H1 (cell line): ENCODE measurements around the gene BTN2A1. TPM values are rescaled to one million over a fixed set of nuclear protein-coding genes. Genes with fewer than 3 reads are reported as not detected.

Experiments used
- CTCF ChIA-PET: fragments of 300-600 bp; sonication (Branson Sonifier 250); formaldehyde crosslinking; loops from one replicate; lab custom pipeline; 2021; ENCODE audit not compliant: partially characterized antibody; lab: Charles Lee
- POLR2A ChIA-PET: fragments of 300-600 bp; sonication (Branson Sonifier 250); formaldehyde crosslinking; loops from one replicate; lab custom pipeline; 2021; ENCODE audit warnings: inconsistent platforms; ENCODE audit not compliant: partially characterized antibody; lab: Charles Lee
- DNase-seq, 2 experiments: peaks; one replicate each; pipeline versions ENCODE4 v3.0.0 to v3.0.0-alpha.2; 2010 to 2022; ENCODE audit warnings: low spot score in 2 of 2, low read depth in 1 of 2, mixed read lengths in 1 of 2
- FAIRE-seq: peaks from 2 replicates; lab custom pipeline; 2011; peaks lifted over from hg19 to GRCh38; lab: Jason Lieb, UNC
- H2AFZ ChIP-seq: 2 replicates; pipeline ENCODE4 v1.8.1; 2012; ENCODE audit warnings: low read length, inconsistent platforms
- H2AK5ac ChIP-seq: 2 replicates; pipeline ENCODE4 v1.6.1; 2013; ENCODE audit warnings: low read depth, low read length
- H2BK120ac ChIP-seq: replicated peaks from 2 replicates; pipeline ENCODE3; 2013; ENCODE audit warnings: low read depth, low read length, inconsistent platforms
- H2BK12ac ChIP-seq: 2 replicates; pipeline ENCODE4 v1.6.1; 2013; ENCODE audit warnings: low read depth, low read length
- H2BK15ac ChIP-seq: 2 replicates; pipeline ENCODE4 v1.6.1; 2013; ENCODE audit warnings: low read length
- H2BK20ac ChIP-seq: 2 replicates; pipeline ENCODE4 v1.6.1; 2013; ENCODE audit warnings: low read length
- H2BK5ac ChIP-seq: 2 replicates; pipeline ENCODE4 v1.6.1; 2013; ENCODE audit warnings: low read depth, low read length
- H3K14ac ChIP-seq: 2 replicates; pipeline ENCODE4 v1.6.1; 2013; ENCODE audit warnings: inconsistent platforms; ENCODE audit not compliant: insufficient read length
- H3K18ac ChIP-seq: 2 replicates; pipeline ENCODE4 v1.6.1; 2013; ENCODE audit warnings: low read length; ENCODE audit errors: extremely low read depth
- H3K23ac ChIP-seq: 2 replicates; pipeline ENCODE4 v1.6.1; 2013; ENCODE audit warnings: inconsistent platforms; ENCODE audit not compliant: insufficient read length
- H3K23me2 ChIP-seq: 2 replicates; pipeline ENCODE4 v1.6.1; 2013; ENCODE audit warnings: low read depth, low read length
- H3K27ac ChIP-seq: 2 replicates; pipeline ENCODE4 v1.6.1; 2011; ENCODE audit warnings: low read depth, low read length, inconsistent platforms
- H3K27me3 ChIP-seq, 4 experiments: replicated peaks in 1 of 4; 1 replicate in 1 of 4; 2 replicates in 3 of 4; pipeline versions ENCODE4 v1.6.1 to v1.8.1; 2011 to 2013; ENCODE audit warnings: low read length in 3 of 4, mild to moderate bottlenecking in 3 of 4, inconsistent platforms in 2 of 4, mixed read lengths in 2 of 4, moderate library complexity in 1 of 4; ENCODE audit not compliant: control insufficient read depth in 3 of 4, insufficient read depth in 3 of 4; ENCODE audit errors: extremely low read depth in 1 of 4
- H3K36me3 ChIP-seq, 4 experiments: 2 replicates each; pipeline versions ENCODE4 v1.6.1 to v1.8.1; 2011 to 2013; ENCODE audit warnings: mild to moderate bottlenecking in 4 of 4, low read length in 3 of 4, moderate library complexity in 2 of 4, control low read depth in 1 of 4, inconsistent platforms in 1 of 4; ENCODE audit not compliant: insufficient read depth in 4 of 4, control insufficient read depth in 2 of 4
- H3K4ac ChIP-seq: replicated peaks from 2 replicates; pipeline ENCODE3; 2013; ENCODE audit warnings: low read length, low read depth, mixed read lengths, inconsistent platforms; ENCODE audit not compliant: insufficient read length
- H3K4me1 ChIP-seq, 4 experiments: replicated peaks in 1 of 4; 1 replicate in 1 of 4; 2 replicates in 3 of 4; pipeline versions ENCODE4 v1.6.1 to v1.8.1; 2011 to 2013; ENCODE audit warnings: low read length in 3 of 4, inconsistent platforms in 2 of 4, mixed read lengths in 1 of 4; ENCODE audit not compliant: insufficient read depth in 4 of 4, control insufficient read depth in 3 of 4
- H3K4me2 ChIP-seq, 2 experiments: 2 replicates each; pipeline versions ENCODE4 v1.6.1 to v1.8.1; 2011 to 2013; ENCODE audit warnings: low read depth in 2 of 2, low read length in 2 of 2, control low read depth in 1 of 2, inconsistent platforms in 1 of 2, mild to moderate bottlenecking in 1 of 2; ENCODE audit not compliant: insufficient read depth in 1 of 2
- H3K4me3 ChIP-seq, 4 experiments: fragments of 200-600, 300-600 bp in 1 of 4; sonication (generic), shearing (Covaris generic), sonication (Bioruptor Twin) in 1 of 4; 2 replicates each; pipeline versions ENCODE4 v1.5.1 to v1.8.1; 2011 to 2016; ENCODE audit warnings: low read length in 4 of 4, low read depth in 3 of 4, control low read depth in 2 of 4, inconsistent platforms in 2 of 4, mild to moderate bottlenecking in 2 of 4, mixed read lengths in 1 of 4, moderate library complexity in 1 of 4; ENCODE audit not compliant: insufficient read depth in 2 of 4; ENCODE audit errors: extremely low read depth in 1 of 4
- H3K56ac ChIP-seq: replicated peaks from 2 replicates; pipeline ENCODE3; 2013; ENCODE audit warnings: low read depth, mild to moderate bottlenecking, mixed read lengths, low read length, inconsistent platforms; ENCODE audit not compliant: insufficient read length
- H3K79me1 ChIP-seq: 2 replicates; pipeline ENCODE4 v1.6.1; 2013; ENCODE audit warnings: low read depth, low read length, control low read depth
- H3K79me2 ChIP-seq, 2 experiments: 2 replicates each; pipeline versions ENCODE4 v1.6.1 to v1.8.1; 2012 to 2013; ENCODE audit warnings: low read length in 2 of 2, mild to moderate bottlenecking in 2 of 2, inconsistent platforms in 1 of 2; ENCODE audit not compliant: insufficient read depth in 2 of 2, control insufficient read depth in 1 of 2
- H3K9ac ChIP-seq, 4 experiments: replicated peaks in 1 of 4; 1 replicate in 1 of 4; 2 replicates in 3 of 4; pipeline versions ENCODE4 v1.6.1 to v1.8.1; 2011 to 2013; ENCODE audit warnings: low read depth in 3 of 4, low read length in 3 of 4, control low read depth in 2 of 4, mild to moderate bottlenecking in 2 of 4, moderate library complexity in 2 of 4, inconsistent platforms in 1 of 4; ENCODE audit errors: extremely low read depth in 1 of 4
- H3K9me3 ChIP-seq, 2 experiments: 2 replicates each; pipeline versions ENCODE4 v1.6.1 to v1.8.1; 2012 to 2013; ENCODE audit warnings: mild to moderate bottlenecking in 2 of 2, moderate library complexity in 2 of 2, control low read depth in 1 of 2, inconsistent platforms in 1 of 2, low read depth in 1 of 2, low read length in 1 of 2, mixed read lengths in 1 of 2; ENCODE audit not compliant: insufficient read depth in 2 of 2
- H4K20me1 ChIP-seq, 2 experiments: replicated peaks in 1 of 2; 2 replicates each; pipeline versions ENCODE3 to v1.8.1; 2011 to 2013; ENCODE audit warnings: inconsistent platforms in 2 of 2, low read length in 2 of 2, mild to moderate bottlenecking in 1 of 2; ENCODE audit not compliant: insufficient read depth in 2 of 2, control insufficient read depth in 1 of 2
- H4K5ac ChIP-seq: 2 replicates; pipeline ENCODE4 v1.6.1; 2013; ENCODE audit warnings: low read length, low read depth, mixed read lengths, inconsistent platforms; ENCODE audit not compliant: insufficient read length
- H4K8ac ChIP-seq: 2 replicates; pipeline ENCODE4 v1.8.0; 2013; ENCODE audit warnings: mild to moderate bottlenecking, moderate library complexity, low read length, inconsistent platforms; ENCODE audit not compliant: insufficient read depth; ENCODE audit errors: extremely low read depth
- H4K91ac ChIP-seq: replicated peaks from 2 replicates; pipeline ENCODE3; 2013; ENCODE audit warnings: low read length, mixed read lengths, inconsistent platforms; ENCODE audit not compliant: insufficient read length
- ASH2L ChIP-seq: fragments of 200-600, 300-600 bp; sonication (generic); IDR thresholded peaks from one replicate; pipeline ENCODE4 v1.7.1; 2017; ENCODE audit warnings: low read length
- BRCA1 ChIP-seq: IDR thresholded peaks from 2 replicates; pipeline ENCODE4 v1.6.1; 2012; ENCODE audit warnings: low read depth, low read length, improper control_type of control experiment
- CHD2 ChIP-seq: IDR thresholded peaks from 2 replicates; pipeline ENCODE4 v1.6.1; 2012; ENCODE audit warnings: low read length, improper control_type of control experiment
- CREB1 ChIP-seq: IDR thresholded peaks from 2 replicates; pipeline ENCODE4 v1.6.1; 2012; ENCODE audit warnings: inconsistent platforms
- EGR1 ChIP-seq: IDR thresholded peaks from 2 replicates; pipeline ENCODE4 v1.6.1; 2011; ENCODE audit warnings: low read depth, low read length, borderline replicate concordance
- HDAC2 ChIP-seq, 2 experiments: fragments of 300-600 bp in 1 of 2; sonication (generic) in 1 of 2; IDR thresholded peaks; 2 replicates each; pipeline ENCODE4 v1.6.1; 2011 to 2012; ENCODE audit warnings: low read depth in 2 of 2, low read length in 2 of 2, mild to moderate bottlenecking in 2 of 2, moderate library complexity in 2 of 2, borderline replicate concordance in 1 of 2, inconsistent platforms in 1 of 2
- PHF8 ChIP-seq: fragments of 200-600 bp; sonication (generic); conservative IDR thresholded peaks from 2 replicates; pipeline ENCODE4 v1.7.1; 2012; ENCODE audit warnings: low read depth, mild to moderate bottlenecking, inconsistent platforms, low read length, moderate library complexity
- RAD21 ChIP-seq, 2 experiments: IDR thresholded peaks in 1 of 2; conservative IDR thresholded peaks in 1 of 2; 2 replicates each; pipeline ENCODE4 v1.6.1; 2011; ENCODE audit warnings: low read depth in 2 of 2, low read length in 2 of 2, improper control_type of control experiment in 1 of 2, inconsistent platforms in 1 of 2, mild to moderate bottlenecking in 1 of 2, moderate library complexity in 1 of 2
- RFX5 ChIP-seq: IDR thresholded peaks from 2 replicates; pipeline ENCODE4 v1.6.1; 2011; ENCODE audit warnings: low read depth, low read length, improper control_type of control experiment, borderline replicate concordance
- WGBS, 2 experiments: shearing (Covaris generic) in 1 of 2; methylation state at CpG; one replicate each; pipeline versions ENCODE4 v1.1.6 to v1.1.7; 2013 to 2015; ENCODE audit warnings: low lambda C conversion rate in 2 of 2, mixed read lengths in 2 of 2, inconsistent platforms in 1 of 2, low coverage in 1 of 2, missing lambda C conversion rate in 1 of 2; ENCODE audit not compliant: insufficient replicate concordance in 2 of 2, insufficient coverage in 1 of 2, insufficient read length in 1 of 2; ENCODE audit errors: extremely low coverage in 1 of 2, missing lambda C conversion rate in 1 of 2; 5-methylcytosine and 5-hydroxymethylcytosine counted together
- polyA plus RNA-seq, 7 experiments: library from polyadenylated mRNA; depleted of rRNA in 3 of 7; stranded (reverse) in 5 of 7; unstranded in 2 of 7; fragments of >200 nt in 5 of 7; fragments of 200-250 nt in 2 of 7; gene quantifications; 1 replicate in 5 of 7; 2 replicates in 1 of 7; 4 replicates in 1 of 7; pipeline versions ENCODE4 v1.2.1 to v1.2.3, GENCODE V29; 2011 to 2013; ENCODE audit warnings: missing spikeins in 2 of 7, mixed read lengths in 2 of 7
- total RNA-seq: library from RNA; stranded (reverse); fragmentation: NEBNext Ultra II Directional; extraction: Animal tissue kit (Norgen Biotek cat#: 25700); gene quantifications from 2 replicates; pipeline ENCODE4 v1.2.1, GENCODE V29; 2021
- TF ChIP-seq, protein P1 (sequence below): IDR thresholded peaks from 2 replicates; pipeline ENCODE4 v1.6.1; 2011; ENCODE audit warnings: low read depth, mild to moderate bottlenecking, low read length; ENCODE audit not compliant: insufficient read depth

The BTN2A1 gene
- total and polyA plus RNA-seq, 2 of the 8 experiments (the other 6 are each of a cell fraction or from before 2014, with no cell fraction given) = 8.7 to 11.0 TPM

DNA sequence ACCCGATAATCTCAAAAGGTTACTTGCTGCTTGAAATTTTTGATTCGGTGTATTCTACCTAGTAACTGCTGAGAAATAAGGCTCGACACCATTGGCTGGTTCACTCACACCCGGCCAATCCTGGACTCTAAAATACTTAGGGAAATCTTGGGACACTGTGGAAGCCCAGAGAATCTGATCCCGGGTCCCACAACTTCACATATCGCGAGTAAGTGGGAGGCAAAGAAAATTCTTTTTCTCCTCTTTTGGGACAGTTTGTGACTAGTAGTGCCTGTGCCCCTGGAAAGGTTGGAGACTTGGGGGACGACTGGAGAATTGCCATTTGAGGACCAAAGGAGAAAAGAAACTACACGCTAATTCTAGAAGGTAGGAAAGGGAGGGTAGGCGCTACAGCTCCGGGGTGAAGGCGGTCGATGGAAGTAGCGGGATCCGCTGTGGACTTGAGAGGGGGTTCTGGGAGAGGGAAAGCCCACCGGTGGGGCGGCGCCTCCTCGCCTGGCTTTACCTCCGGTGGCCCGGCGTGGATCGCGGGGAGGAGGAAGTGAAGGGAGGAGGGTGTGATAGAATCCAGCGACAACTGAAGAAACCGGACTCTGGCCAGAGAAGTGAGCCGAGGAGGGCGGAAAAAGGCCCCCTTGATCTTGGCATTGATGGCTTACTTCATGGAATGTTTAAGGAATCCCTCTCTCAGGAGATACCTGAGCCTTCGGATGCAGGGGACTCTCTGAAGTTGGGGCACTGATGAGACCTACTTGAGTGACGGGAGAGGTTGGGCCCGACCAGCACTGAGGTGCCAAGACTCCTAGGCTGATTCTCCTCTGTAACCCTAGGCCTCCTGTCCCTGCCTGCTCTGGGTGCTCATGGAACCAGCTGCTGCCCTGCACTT, 36.3 kb upstream of the BTN2A1 start:
- Histone ChIP-seq H2BK120ac (no peak overlapping the region), H4K8ac (peak overlapping the region; percentile 59; the same call in 1 of the 2 replicates), H3K27ac (0 out of 2 replicates have a peak overlapping the region, but pooled peaks have one; percentile 46), H3K23ac (no peak overlapping the region), H2BK15ac (no peak overlapping the region), H4K5ac (no peak overlapping the region), H3K27me3 (no peaks in the 10 kb centered on the region), H2BK12ac (no peak overlapping the region), H2AK5ac (no peak overlapping the region), H3K9ac (peak overlapping the region; percentile 70 to 86 (median 76); a peak in 6 of 7 replicates), H2BK5ac (no peak overlapping the region; the same call in 1 of the 2 replicates), H3K36me3 (no peaks in the 10 kb centered on the region; a peak in 2 of 8 replicates), H3K4ac (no peak overlapping the region), H2AFZ (peak overlapping the region; percentile 97; the same call in 1 of the 2 replicates), H4K20me1 (no peaks in the 10 kb centered on the region), H3K4me3 (peak overlapping the region; percentile 71 to 89 (median 82)), H2BK20ac (no peak overlapping the region), H3K18ac (peak overlapping the region; percentile 26), H3K23me2 (peaks cover 3% of the 10 kb centered on the region; the same call in 1 of the 2 replicates), H3K79me1 (no peaks in the 10 kb centered on the region), H3K14ac (no peak overlapping the region), H3K56ac (no peak overlapping the region), H3K4me2 (peak overlapping the region; percentile 66 to 83), H3K4me1 (peaks cover 0 to 7% (median 1%) of the 10 kb centered on the region in 4 experiments; a peak in 2 of 7 replicates), H3K79me2 (no peaks in the 10 kb centered on the region), H3K9me3 (peaks cover 9 to 11% of the 10 kb centered on the region in 2 experiments; a peak in 3 of 4 replicates), H4K91ac (no peak overlapping the region)
- FAIRE-seq (peak; percentile 19), DNase-seq (peak; percentile 34 to 76)
- ChIA-PET POLR2A (no interaction called here), CTCF (interaction anchor here (0.6 to 3.1 kb wide), 10 partner anchors 10 to 99 kb away, joined by 3 to 15 read pairs (median 4); partner anchors contain the start of gene BTN2A2)
- WGBS, 2 experiments = 1% methylated on average over 29 of the region's 31 CpGs; no CpG with 5 or more reads in 1 of the 2 experiments
- TF ChIP-seq EGR1 (no peak), RFX5 (peak; percentile 97), CREB1 (peak; percentile 87), ASH2L (peak; percentile 52), HDAC2 (IDR thresholded peaks at IDR 0.05; ENCODE audit: borderline replicate concordance in 1 of 2, low read depth in 2 of 2, low read length in 2 of 2) (0 out of 4 replicates have a peak, but pooled peaks have one; percentile 21 to 73), RAD21 (IDR thresholded peaks at IDR 0.05 in 1 of 2, conservative IDR thresholded peaks at IDR 0.05 in 1 of 2; ENCODE audit: low read depth in 2 of 2, low read length in 2 of 2) (no peak), BRCA1 (peak; percentile 63), PHF8 (0 out of 2 replicates have a peak, but pooled peaks have one; percentile 36), CHD2 (peak; percentile 84)
- TF ChIP-seq, protein P1, sequence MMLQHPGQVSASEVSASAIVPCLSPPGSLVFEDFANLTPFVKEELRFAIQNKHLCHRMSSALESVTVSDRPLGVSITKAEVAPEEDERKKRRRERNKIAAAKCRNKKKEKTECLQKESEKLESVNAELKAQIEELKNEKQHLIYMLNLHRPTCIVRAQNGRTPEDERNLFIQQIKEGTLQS = no peak
